Subcutaneous adipose tissue (tissue), 4 donors: ENCODE measurements around the gene DCTN4. TPM values are rescaled to one million over a fixed set of nuclear protein-coding genes. Genes with fewer than 3 reads are reported as not detected.

Experiments
- CTCF ChIP-seq: fragments of 450-650 bp; IDR thresholded peaks from one replicate; pipeline ENCODE4 v1.5.1; 2016; ENCODE audit warnings: low read depth, mild to moderate bottlenecking, control low read depth, antibody characterized with exemption, moderate library complexity
- total RNA-seq, 4 donors: library from RNA; depleted of rRNA; stranded (reverse); fragments of >200 nt; gene quantifications; one replicate each; pipeline ENCODE4 v1.1.0, GENCODE V29; 2016

DCTN4 gene
- total RNA-seq, 4 donors from 2014 or later, result 57.3 to 93.9 (median 76.5) TPM

- TF ChIP-seq CTCF, result no peak
These were observed 23.1 kb upstream of the DCTN4 start for GRCh38 chr5:150781706-150782614.

- TF ChIP-seq CTCF, result no peak
These were observed 22.0 kb upstream of the DCTN4 start for GRCh38 chr5:150780816-150781221.

GRCh38 chr5:150780187-150780692, 21.4 kb upstream of the DCTN4 start:
- TF ChIP-seq CTCF, result no peak

GRCh38 chr5:150779397-150780186, 20.8 kb upstream of the DCTN4 start:
- no peak for TF ChIP-seq CTCF

- no peak for TF ChIP-seq CTCF
These were observed 19.9 kb upstream of the DCTN4 start, which contains the start of gene SMIM3 for GRCh38 chr5:150778517-150779396. SMIM3 (plus strand) TSS chr5:150778757; CDS start chr5:150795441, 16,684 bp downstream.

GRCh38 chr5:150778088-150778516, 19.3 kb upstream of the DCTN4 start:
- TF ChIP-seq CTCF, result no peak
